Stimulated activated memory B cell treated with anti-CD40 and anti-IgM and Interleukin-4, amounts not matched to agents 10 μg/mL and 1 μg/mL and 100 μg/mL, for 72 hours (primary cell): ENCODE results near the gene LRCH1.

Experiments
- ATAC-seq: fragments of 150-1000 bp; cut with Tn5 transposase; 2 replicates; pipeline ENCODE4 v1.10.0; 2021
- H3K27ac Mint-ChIP-seq: one replicate; pipeline ENCODE4 v1.8.0; 2022; ENCODE audit warnings: mild to moderate bottlenecking, mixed read lengths
- H3K27me3 Mint-ChIP-seq: one replicate; pipeline ENCODE4 v1.8.0; 2022; ENCODE audit warnings: mixed read lengths
- H3K36me3 Mint-ChIP-seq: one replicate; pipeline ENCODE4 v1.8.0; 2022; ENCODE audit warnings: mixed read lengths
- H3K4me1 Mint-ChIP-seq: one replicate; pipeline ENCODE4 v1.8.0; 2022; ENCODE audit warnings: mixed read lengths
- H3K4me3 Mint-ChIP-seq: one replicate; pipeline ENCODE4 v1.8.0; 2022; ENCODE audit warnings: mild to moderate bottlenecking, moderate library complexity, mixed read lengths
- H3K9me3 Mint-ChIP-seq: one replicate; pipeline ENCODE4 v1.8.0; 2022; ENCODE audit warnings: mixed read lengths

The LRCH1 gene

GRCh38 chr13:46717856-46718255, 164.9 kb downstream of the LRCH1 start:
- Mint-ChIP-seq H3K9me3 (no peaks in the 10 kb centered on the region), H3K27ac (no peak overlapping the region), H3K36me3 (peaks cover 28% of the 10 kb centered on the region), H3K27me3 (no peaks in the 10 kb centered on the region), H3K4me3 (no peak overlapping the region), H3K4me1 (no peaks in the 10 kb centered on the region)
- ATAC-seq: no peak

DNA sequence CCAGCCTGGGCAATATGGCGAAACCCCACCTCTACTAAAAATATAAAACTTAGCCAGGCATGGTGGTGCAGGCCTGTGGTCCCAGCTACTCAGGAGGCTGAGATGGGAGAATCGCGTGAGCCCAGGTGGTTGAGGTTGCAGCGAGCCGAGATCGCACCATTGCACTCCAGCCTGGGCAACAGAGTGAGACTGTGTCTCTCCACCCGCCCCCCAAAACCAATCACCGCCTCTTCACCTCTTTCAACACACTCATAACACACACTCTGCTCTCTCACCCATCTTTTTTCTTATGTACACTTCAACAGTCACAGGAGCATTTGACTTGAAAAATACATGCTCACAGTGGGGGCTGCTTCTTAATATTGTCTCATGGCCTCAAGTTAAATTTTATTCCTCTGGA, 167.2 kb downstream of the LRCH1 start:
- Mint-ChIP-seq H3K4me1 (no peaks in the 10 kb centered on the region), H3K27me3 (no peaks in the 10 kb centered on the region), H3K4me3 (no peak overlapping the region), H3K36me3 (peaks cover 40% of the 10 kb centered on the region), H3K9me3 (no peaks in the 10 kb centered on the region), H3K27ac (no peak overlapping the region)
- ATAC-seq: peak; percentile 55

GRCh38 chr13:46721054-46721453, 168.1 kb downstream of the LRCH1 start:
- no peaks in the 10 kb centered on the region for H3K27me3 Mint-ChIP-seq
- ATAC-seq: no peak
- no peak overlapping the region for H3K27ac Mint-ChIP-seq
- H3K4me1 Mint-ChIP-seq: no peaks in the 10 kb centered on the region
- H3K4me3 Mint-ChIP-seq: no peak overlapping the region
- H3K9me3 Mint-ChIP-seq: no peaks in the 10 kb centered on the region
- peaks cover 39% of the 10 kb centered on the region for H3K36me3 Mint-ChIP-seq

GRCh38 chr13:46726347-46726746, 173.4 kb downstream of the LRCH1 start:
- H3K27me3 Mint-ChIP-seq: no peaks in the 10 kb centered on the region
- H3K9me3 Mint-ChIP-seq: no peaks in the 10 kb centered on the region
- no peak overlapping the region for H3K4me3 Mint-ChIP-seq
- no peak overlapping the region for H3K27ac Mint-ChIP-seq
- H3K36me3 Mint-ChIP-seq: peaks cover 73% of the 10 kb centered on the region
- no peaks in the 10 kb centered on the region for H3K4me1 Mint-ChIP-seq
- no peak for ATAC-seq

DNA sequence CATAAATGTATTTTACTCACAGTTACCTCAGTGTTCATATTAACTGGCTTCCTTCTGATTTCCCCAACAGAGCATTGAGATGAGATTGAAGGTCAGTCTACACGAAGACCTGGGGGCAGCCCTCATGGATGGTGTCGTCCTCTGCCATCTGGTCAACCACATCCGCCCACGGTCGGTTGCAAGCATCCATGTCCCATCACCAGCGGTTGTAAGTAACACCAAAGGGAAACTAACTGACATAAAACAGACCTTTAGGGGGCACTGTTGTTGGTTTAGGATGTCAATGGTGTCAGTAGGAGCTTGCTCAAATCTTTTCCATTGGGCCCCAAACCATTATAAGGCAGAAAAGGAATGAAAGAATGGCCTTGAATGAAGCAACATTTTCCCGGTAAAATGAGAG, 175.8 kb downstream of the LRCH1 start:
- H3K9me3 Mint-ChIP-seq: no peaks in the 10 kb centered on the region
- ATAC-seq: no peak
- H3K4me1 Mint-ChIP-seq: no peaks in the 10 kb centered on the region
- H3K27ac Mint-ChIP-seq: no peak overlapping the region
- peaks cover 74% of the 10 kb centered on the region for H3K36me3 Mint-ChIP-seq
- H3K4me3 Mint-ChIP-seq: no peak overlapping the region
- no peaks in the 10 kb centered on the region for H3K27me3 Mint-ChIP-seq

GRCh38 chr13:46731535-46731934, 178.6 kb downstream of the LRCH1 start:
- H3K4me1 Mint-ChIP-seq: no peaks in the 10 kb centered on the region

DNA sequence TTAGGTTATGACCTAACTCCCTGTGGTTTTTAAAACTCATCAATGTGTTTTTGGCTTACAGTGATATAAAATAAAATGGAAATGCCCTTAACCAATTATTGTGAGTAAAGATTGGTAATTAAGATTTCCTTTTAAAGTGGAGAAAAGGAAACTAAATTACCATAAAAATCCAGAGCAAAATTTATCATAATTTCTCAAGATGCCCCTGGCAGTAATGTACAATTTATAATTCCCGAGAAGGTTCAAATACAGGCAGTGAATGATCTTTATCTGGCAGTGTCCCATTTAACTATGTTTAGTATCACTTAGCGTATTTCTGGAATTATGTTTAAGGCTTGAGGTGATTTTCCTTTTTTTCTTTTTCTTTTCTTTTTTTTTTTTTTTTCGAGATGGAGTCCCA, 182.5 kb downstream of the LRCH1 start:
- no peak for ATAC-seq
- Mint-ChIP-seq H3K9me3 (no peaks in the 10 kb centered on the region), H3K27me3 (no peaks in the 10 kb centered on the region), H3K36me3 (peaks cover 38% of the 10 kb centered on the region), H3K4me1 (no peaks in the 10 kb centered on the region), H3K4me3 (no peak overlapping the region), H3K27ac (no peak overlapping the region)

More at GRCh38 chr13:46731535-46731934, 178.6 kb downstream of the LRCH1 start:
- Mint-ChIP-seq H3K27ac (no peak overlapping the region), H3K4me3 (no peak overlapping the region), H3K27me3 (no peaks in the 10 kb centered on the region), H3K36me3 (peaks cover 66% of the 10 kb centered on the region), H3K9me3 (no peaks in the 10 kb centered on the region)
- no peak for ATAC-seq

DNA sequence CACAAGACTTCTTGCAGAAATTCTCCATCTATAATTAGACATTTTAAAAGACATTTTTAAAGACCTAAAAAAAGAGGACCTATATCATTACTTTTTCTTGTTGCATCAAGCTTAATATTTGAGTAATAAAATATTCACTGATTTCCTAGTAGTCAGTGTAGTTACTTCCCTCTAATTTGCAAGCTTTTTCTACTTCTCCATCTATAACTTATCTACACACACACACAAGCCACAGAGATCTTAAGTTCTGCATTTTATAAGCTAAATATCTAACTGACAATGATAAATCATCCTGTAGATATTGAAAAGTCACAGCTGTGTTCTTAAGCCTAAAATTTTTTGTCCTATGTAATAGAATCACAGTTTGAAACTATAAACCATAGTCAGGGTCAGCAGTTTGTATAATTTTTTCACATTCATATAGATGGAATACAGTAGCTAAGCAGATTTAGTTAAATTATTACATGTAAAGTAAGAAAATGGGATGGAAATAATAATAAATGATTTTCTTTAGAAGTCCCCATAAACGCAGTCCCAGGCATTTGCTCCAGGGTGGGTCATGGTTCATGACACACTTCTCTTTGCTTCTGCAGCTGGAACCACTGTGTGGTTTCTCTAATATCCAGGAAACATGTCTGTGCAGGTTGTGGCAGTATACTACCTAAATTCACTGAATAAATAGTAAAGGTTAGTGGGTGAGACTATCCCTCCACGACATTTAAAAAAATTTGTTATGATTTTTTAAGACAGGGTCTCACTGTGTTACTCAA, 183.8 kb downstream of the LRCH1 start:
- H3K27me3 Mint-ChIP-seq: no peaks in the 10 kb centered on the region
- no peak overlapping the region for H3K4me3 Mint-ChIP-seq
- no peak overlapping the region for H3K27ac Mint-ChIP-seq
- no peak for ATAC-seq
- H3K36me3 Mint-ChIP-seq: peaks cover 40% of the 10 kb centered on the region
- H3K4me1 Mint-ChIP-seq: no peaks in the 10 kb centered on the region
- no peaks in the 10 kb centered on the region for H3K9me3 Mint-ChIP-seq

DNA sequence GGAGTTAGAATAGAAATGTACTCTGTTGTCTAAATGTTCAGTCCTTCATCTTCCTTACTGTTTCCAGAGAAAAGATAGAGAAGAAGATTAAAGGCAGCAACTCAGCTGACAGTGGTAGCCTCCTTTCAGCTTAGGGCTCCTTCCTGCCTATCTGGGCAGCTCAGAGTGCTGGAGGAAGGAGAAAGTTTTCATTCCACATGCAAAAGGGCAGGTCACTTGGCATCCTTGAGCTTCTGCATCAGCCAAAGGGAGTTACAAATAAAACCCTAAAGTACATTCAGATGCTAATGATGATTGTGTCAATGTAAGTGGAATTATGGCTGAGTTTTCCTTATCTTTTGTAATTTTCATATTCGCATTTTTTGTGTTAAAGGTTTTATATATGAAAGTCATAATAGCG, 185.1 kb downstream of the LRCH1 start:
- Mint-ChIP-seq H3K27ac (no peak overlapping the region), H3K27me3 (no peaks in the 10 kb centered on the region), H3K36me3 (peaks cover 36% of the 10 kb centered on the region), H3K9me3 (no peaks in the 10 kb centered on the region), H3K4me3 (no peak overlapping the region), H3K4me1 (no peaks in the 10 kb centered on the region)
- ATAC-seq: no peak

DNA sequence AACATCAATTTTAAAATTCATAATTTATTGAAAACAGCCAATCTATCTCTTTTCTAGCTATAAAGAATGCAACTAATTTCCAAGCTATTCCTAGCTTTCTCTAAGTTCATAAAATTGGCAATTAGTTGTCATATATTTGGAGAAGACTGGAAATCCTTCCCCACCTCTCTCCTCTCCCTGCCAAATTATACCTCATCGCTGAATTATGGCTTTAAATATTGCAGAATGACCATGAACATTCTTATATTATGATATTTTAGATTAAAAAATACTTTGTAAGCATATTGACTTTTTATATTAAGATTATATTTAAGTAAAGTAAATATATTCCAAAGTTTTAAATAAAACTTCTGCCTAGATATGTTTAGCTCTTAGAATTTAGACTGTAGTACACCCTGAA, 185.8 kb downstream of the LRCH1 start:
- H3K36me3 Mint-ChIP-seq: peaks cover 36% of the 10 kb centered on the region
- H3K27ac Mint-ChIP-seq: no peak overlapping the region

DNA sequence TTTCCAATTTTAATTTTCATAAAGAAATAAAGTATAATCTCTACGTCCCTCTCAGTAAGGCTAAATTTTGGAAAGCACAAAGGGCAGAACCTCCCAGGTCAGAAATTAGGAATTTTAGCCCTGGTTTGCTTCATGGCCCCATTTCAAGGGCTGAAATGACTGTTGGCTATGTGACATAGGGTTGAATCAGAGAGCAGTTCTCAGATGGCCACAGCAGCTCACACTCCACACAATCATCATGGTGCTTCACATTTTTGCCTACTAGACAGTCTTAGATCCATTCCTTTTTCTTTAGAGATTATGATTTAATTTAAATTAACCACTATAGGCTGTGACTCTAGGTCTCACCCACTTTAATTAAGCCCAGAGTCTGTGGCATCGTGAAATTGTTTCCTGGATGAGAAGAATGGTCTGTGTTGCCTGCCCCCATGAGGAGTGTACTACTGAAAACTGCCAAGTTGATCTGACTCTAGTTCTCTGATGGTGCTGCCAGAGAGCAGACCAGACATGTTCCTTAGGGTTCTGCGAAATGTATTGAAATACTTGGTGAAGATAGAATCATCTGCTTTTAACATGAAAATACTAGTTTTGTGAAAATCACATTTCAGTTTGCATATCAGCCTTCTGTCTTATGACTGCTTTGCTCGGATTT, 186.6 kb downstream of the LRCH1 start:
- Mint-ChIP-seq H3K4me1 (no peaks in the 10 kb centered on the region), H3K27me3 (no peaks in the 10 kb centered on the region), H3K4me3 (no peak overlapping the region), H3K36me3 (peaks cover 40% of the 10 kb centered on the region), H3K9me3 (no peaks in the 10 kb centered on the region), H3K27ac (no peak overlapping the region)
- no peak for ATAC-seq

More for the DNA sequence above, 185.8 kb downstream of the LRCH1 start:
- H3K4me3 Mint-ChIP-seq: no peak overlapping the region
- H3K9me3 Mint-ChIP-seq: no peaks in the 10 kb centered on the region
- no peaks in the 10 kb centered on the region for H3K4me1 Mint-ChIP-seq
- no peak for ATAC-seq
- H3K27me3 Mint-ChIP-seq: no peaks in the 10 kb centered on the region

DNA sequence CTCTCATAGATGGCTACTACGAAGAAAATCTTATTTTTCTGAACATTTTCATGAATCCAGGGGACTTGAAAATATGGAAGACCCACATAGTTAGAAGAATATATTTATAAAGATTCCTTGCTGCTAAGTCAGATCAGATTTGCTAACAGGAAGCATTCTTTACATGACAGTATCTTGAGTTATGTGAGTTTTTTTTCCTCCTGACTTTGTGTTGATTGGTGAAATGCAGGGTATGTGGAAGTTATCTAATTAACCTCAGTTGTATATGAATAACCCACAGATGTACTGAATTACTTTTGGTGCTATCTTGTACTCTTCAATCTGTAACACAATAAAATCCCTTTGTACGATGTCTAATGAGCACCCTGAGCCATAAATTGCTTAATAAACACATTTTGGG, 190.2 kb downstream of the LRCH1 start:
- H3K36me3 Mint-ChIP-seq: peaks cover 56% of the 10 kb centered on the region
- no peaks in the 10 kb centered on the region for H3K9me3 Mint-ChIP-seq
- H3K4me1 Mint-ChIP-seq: no peaks in the 10 kb centered on the region
- ATAC-seq: no peak
- H3K4me3 Mint-ChIP-seq: no peak overlapping the region
- H3K27ac Mint-ChIP-seq: no peak overlapping the region
- no peaks in the 10 kb centered on the region for H3K27me3 Mint-ChIP-seq

DNA sequence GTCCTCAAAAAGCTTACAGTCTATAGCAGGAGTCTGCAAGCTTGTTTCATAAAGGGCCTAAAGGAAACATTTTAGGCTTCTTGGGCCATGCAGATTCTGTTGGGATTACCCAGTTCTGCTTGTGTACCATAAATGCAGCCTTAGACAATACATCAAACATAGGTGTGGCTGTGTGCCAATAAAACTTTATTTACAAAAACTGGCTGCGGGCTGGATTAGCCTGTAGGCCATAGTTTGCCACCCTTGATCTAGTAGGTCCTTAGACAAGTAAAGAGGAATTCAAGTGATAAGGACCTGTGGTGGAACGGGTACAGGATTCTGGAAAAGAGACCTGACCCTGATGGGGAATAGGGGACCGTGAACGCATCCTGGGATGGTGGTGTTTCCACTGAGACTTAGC, 192.1 kb downstream of the LRCH1 start:
- H3K4me3 Mint-ChIP-seq: no peak overlapping the region
- no peak for ATAC-seq
- H3K36me3 Mint-ChIP-seq: peaks cover 72% of the 10 kb centered on the region
- no peaks in the 10 kb centered on the region for H3K9me3 Mint-ChIP-seq
- H3K27me3 Mint-ChIP-seq: no peaks in the 10 kb centered on the region
- H3K27ac Mint-ChIP-seq: no peak overlapping the region
- no peaks in the 10 kb centered on the region for H3K4me1 Mint-ChIP-seq

DNA sequence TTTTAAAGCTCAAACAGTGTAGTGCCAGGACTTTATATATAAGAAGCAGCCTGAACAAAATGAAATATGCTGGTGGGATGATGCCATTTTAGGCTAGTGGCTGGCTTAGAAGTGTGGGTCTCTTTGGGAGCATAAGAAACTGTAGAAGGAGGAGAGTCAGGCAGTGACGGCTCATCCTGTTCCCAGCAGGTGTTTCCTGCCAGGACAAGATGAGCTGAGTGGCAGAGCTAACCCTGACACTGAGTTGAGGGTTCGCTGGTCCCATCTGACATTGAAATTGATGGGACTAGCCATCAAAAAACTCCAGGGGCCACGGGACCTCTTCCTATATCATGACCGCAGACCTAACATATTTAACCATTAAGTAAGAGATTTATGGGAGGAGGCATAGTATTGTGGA, 192.7 kb downstream of the LRCH1 start:
- no peak overlapping the region for H3K27ac Mint-ChIP-seq
- H3K27me3 Mint-ChIP-seq: no peaks in the 10 kb centered on the region
- peaks cover 78% of the 10 kb centered on the region for H3K36me3 Mint-ChIP-seq
- H3K4me1 Mint-ChIP-seq: no peaks in the 10 kb centered on the region
- ATAC-seq: no peak
- no peak overlapping the region for H3K4me3 Mint-ChIP-seq
- no peaks in the 10 kb centered on the region for H3K9me3 Mint-ChIP-seq

DNA sequence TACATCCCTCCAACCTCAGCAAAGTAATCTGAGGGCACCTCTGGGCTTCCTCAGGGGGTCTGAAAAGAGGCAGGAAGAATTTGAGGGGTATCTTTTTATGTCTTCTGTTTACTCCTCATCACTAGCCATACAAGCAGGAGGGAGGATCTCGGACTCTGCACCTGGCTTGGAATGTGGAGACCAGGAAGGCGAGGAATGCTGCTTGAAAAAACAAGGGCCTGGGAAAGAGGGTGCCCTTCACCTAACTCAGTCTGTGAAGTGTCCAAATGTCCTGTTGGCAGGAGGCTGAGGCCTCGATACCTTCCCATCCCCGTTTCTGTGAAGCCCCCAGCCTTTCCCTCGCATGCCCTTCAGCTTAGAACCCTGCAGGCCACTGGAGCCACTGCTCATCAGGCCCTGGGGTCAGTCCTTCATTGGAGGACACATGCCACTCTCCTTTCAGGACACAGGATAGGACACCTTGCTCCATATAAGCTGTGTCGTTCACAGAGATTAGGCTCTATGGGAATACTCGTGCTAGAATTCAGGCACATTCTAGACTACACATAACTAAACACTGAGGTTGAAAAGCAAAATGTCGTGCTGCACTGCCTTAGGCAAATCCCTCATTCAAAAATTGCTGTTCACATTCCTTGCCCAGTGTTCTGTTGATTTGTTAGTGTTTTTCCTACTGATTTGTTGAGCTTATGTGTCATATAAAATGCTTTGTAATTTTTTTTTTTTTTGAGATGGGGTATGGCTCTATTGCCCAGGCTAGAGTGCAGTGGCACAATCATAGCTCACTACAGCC, 194.3 kb downstream of the LRCH1 start:
- Mint-ChIP-seq H3K27ac (no peak overlapping the region), H3K9me3 (no peaks in the 10 kb centered on the region)
- no peak for ATAC-seq

More for the DNA sequence above, 194.3 kb downstream of the LRCH1 start:
- no peak overlapping the region for H3K4me3 Mint-ChIP-seq
- H3K4me1 Mint-ChIP-seq: peaks cover 12% of the 10 kb centered on the region
- H3K27me3 Mint-ChIP-seq: no peaks in the 10 kb centered on the region
- H3K36me3 Mint-ChIP-seq: peaks cover 74% of the 10 kb centered on the region
